ENCODE data around the gene HPSE2. TPM values are rescaled to one million over a fixed set of nuclear protein-coding genes. Genes with fewer than 3 reads are reported as not detected.

The HPSE2 gene
- total RNA-seq, 4 donors from 2014 or later, result 32.3 to 70.0 (median 43.6) TPM

DNA sequence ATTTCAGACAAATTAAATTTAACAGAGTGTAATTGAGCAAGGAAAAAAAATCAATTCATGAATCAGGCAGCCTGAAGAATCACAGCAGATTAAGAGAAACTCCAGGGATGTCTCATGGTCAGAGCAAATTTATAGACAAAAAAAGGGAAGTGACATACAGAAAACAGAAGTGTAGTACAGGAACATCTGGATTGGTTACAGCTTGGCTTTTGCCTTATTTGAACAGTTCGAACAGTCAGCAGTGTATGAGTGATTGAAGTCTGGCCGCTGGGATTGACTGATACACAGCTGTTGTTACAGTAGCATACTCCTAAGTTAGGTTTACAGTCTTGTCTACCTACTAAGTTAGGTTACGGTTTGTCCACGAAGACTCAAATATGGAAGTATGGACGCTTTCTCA, 255.3 kb downstream of the HPSE2 start:
- peak overlapping the region in 3 of 4 donors; percentile 6 to 56 (median 49) for H3K27ac ChIP-seq (replicated peaks in 1 of 4)
- no peak for DNase-seq (ENCODE audit: extremely low spot score)
- intact Hi-C loops (cut with DNase I), result no loop called here
- peaks cover 0 to 3% (median 0%) of the 10 kb centered on the region in 4 donors for H3K9me3 ChIP-seq
- 62% methylated on average over 5 of the region's 5 CpGs for WGBS
- no peak overlapping the region for H3K4me3 ChIP-seq
- TF ChIP-seq, protein P1, sequence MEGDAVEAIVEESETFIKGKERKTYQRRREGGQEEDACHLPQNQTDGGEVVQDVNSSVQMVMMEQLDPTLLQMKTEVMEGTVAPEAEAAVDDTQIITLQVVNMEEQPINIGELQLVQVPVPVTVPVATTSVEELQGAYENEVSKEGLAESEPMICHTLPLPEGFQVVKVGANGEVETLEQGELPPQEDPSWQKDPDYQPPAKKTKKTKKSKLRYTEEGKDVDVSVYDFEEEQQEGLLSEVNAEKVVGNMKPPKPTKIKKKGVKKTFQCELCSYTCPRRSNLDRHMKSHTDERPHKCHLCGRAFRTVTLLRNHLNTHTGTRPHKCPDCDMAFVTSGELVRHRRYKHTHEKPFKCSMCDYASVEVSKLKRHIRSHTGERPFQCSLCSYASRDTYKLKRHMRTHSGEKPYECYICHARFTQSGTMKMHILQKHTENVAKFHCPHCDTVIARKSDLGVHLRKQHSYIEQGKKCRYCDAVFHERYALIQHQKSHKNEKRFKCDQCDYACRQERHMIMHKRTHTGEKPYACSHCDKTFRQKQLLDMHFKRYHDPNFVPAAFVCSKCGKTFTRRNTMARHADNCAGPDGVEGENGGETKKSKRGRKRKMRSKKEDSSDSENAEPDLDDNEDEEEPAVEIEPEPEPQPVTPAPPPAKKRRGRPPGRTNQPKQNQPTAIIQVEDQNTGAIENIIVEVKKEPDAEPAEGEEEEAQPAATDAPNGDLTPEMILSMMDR (IDR thresholded peaks at IDR 0.05), result no peak
- no peak for TF ChIP-seq POLR2AphosphoS5 (IDR thresholded peaks at IDR 0.05)
- no peak for TF ChIP-seq EP300 (IDR thresholded peaks at IDR 0.05)
- no peak for TF ChIP-seq POLR2A (IDR thresholded peaks at IDR 0.05; ENCODE audit: low read depth)
- peaks cover 0 to 22% (median 15%) of the 10 kb centered on the region in 4 donors for H3K4me1 ChIP-seq
- no peaks in the 10 kb centered on the region for H3K27me3 ChIP-seq
- H3K36me3 ChIP-seq, result no peaks in the 10 kb centered on the region

DNA sequence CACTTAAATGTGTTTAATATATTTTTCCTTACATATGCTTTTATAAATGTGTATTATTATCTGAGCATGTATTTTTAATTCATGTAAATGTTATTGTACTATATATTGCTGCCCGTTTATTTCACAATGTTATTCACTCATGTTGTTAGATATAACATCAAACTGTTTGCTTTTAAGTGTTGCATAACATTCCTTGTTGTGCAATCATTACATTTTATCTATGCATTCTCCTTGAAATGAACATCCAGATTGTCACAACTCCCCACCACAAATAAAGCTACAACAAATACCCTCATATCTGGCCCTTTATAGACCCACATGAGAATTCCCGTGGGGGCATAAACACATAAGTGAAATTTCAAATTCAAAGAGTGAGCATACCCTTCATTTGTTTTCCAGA, 264.2 kb downstream of the HPSE2 start:
- Histone ChIP-seq H3K27me3 (no peaks in the 10 kb centered on the region), H3K4me1 (peaks cover 0 to 16% (median 8%) of the 10 kb centered on the region in 4 donors), H3K36me3 (no peaks in the 10 kb centered on the region), H3K27ac (replicated peaks in 1 of 4) (no peak overlapping the region), H3K9me3 (no peaks in the 10 kb centered on the region), H3K4me3 (no peak overlapping the region)
- no peak for TF ChIP-seq EP300 (IDR thresholded peaks at IDR 0.05)
- TF ChIP-seq POLR2A (IDR thresholded peaks at IDR 0.05; ENCODE audit: low read depth), result no peak
- TF ChIP-seq POLR2AphosphoS5 (IDR thresholded peaks at IDR 0.05), result no peak
- TF ChIP-seq, protein P1 (IDR thresholded peaks at IDR 0.05), result no peak
- 84% methylated on average over 2 of the region's 2 CpGs for WGBS
- no peak for DNase-seq (ENCODE audit: extremely low spot score)
- intact Hi-C loops (cut with DNase I), result no loop called here

DNA sequence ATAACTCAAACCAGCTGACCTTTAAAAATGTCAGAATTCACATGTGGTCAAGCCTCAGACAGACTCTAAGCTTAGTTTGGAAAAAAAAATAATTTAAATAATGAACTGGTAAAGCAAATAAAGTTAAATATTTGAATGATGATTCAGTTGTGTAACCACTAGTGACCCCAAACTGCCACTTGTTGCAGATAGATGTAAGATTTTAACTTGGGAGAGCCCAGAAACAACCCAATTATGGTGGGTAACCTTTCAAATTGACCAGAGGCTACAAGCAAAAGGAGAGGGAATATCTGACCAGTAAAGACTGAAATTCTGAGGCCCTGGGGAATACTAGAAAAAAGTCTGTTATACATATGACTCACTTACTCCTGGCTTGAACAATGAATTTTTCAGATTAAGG, 268.1 kb downstream of the HPSE2 start:
- Histone ChIP-seq H3K36me3 (no peaks in the 10 kb centered on the region), H3K4me1 (peaks cover 0 to 22% (median 8%) of the 10 kb centered on the region in 4 donors), H3K27me3 (no peaks in the 10 kb centered on the region), H3K27ac (replicated peaks in 1 of 4) (peak overlapping the region; percentile 21 to 53 (median 41)), H3K9me3 (no peaks in the 10 kb centered on the region), H3K4me3 (no peak overlapping the region)
- intact Hi-C loops (cut with DNase I), result no loop called here
- no peak for DNase-seq (ENCODE audit: extremely low spot score)
- no peak for TF ChIP-seq POLR2AphosphoS5 (IDR thresholded peaks at IDR 0.05)
- no peak for TF ChIP-seq POLR2A (IDR thresholded peaks at IDR 0.05; ENCODE audit: low read depth)
- TF ChIP-seq EP300 (IDR thresholded peaks at IDR 0.05), result no peak
- TF ChIP-seq, protein P1 (IDR thresholded peaks at IDR 0.05), result no peak

DNA sequence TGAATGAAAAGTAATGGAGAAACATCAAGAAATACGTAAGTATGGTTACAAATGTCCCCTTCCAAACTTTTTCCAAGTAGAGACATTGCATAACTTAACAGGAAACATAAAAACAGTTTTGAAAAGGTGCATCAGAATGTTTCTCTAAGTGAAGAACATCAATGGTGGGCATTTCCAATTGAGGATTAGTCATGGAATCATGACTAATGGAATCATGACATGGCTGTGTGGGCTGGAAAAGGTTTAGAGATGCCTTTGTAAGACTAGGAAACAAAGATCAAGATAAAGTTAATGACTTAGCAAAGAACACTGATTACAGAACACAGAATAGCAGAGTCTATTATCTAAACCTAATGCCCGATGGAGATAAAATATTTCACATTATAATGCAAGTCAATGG, 272.0 kb downstream of the HPSE2 start:
- Histone ChIP-seq H3K36me3 (no peaks in the 10 kb centered on the region), H3K27me3 (no peaks in the 10 kb centered on the region), H3K4me1 (peaks cover 0 to 37% (median 21%) of the 10 kb centered on the region in 4 donors), H3K27ac (replicated peaks in 1 of 4) (no peak overlapping the region), H3K4me3 (no peak overlapping the region), H3K9me3 (no peaks in the 10 kb centered on the region)
- WGBS, result 55% methylated on average over 2 of the region's 2 CpGs
- intact Hi-C loops (cut with DNase I), result no loop called here
- TF ChIP-seq POLR2A (IDR thresholded peaks at IDR 0.05; ENCODE audit: low read depth) (no peak), EP300 (IDR thresholded peaks at IDR 0.05) (no peak), POLR2AphosphoS5 (IDR thresholded peaks at IDR 0.05) (no peak)
- TF ChIP-seq, protein P1 (IDR thresholded peaks at IDR 0.05), result no peak
- DNase-seq (ENCODE audit: extremely low spot score), result no peak

DNA sequence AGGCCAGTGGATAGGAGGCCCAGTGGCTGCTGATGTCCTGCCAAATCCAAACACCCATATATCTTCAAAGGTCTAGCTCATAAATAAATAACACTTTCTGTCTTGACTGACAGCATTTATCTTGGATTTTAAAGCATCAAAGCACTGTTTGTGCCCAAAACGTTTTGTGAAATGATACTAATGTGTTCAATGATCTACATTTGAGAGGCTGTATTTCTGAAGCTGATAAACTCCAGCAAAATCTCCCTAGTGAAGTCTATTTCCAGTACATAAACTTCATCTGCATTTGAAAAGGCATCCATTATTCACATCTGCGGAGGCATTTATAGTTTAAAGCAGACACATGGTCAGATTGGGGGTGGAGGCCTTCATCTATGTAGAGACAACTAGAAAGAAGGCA, 276.3 kb downstream of the HPSE2 start:
- Histone ChIP-seq H3K4me3 (no peak overlapping the region), H3K27ac (replicated peaks in 1 of 4) (peak overlapping the region; percentile 68 to 77 (median 72)), H3K9me3 (no peaks in the 10 kb centered on the region), H3K36me3 (no peaks in the 10 kb centered on the region), H3K4me1 (peaks cover 0 to 46% (median 40%) of the 10 kb centered on the region in 4 donors), H3K27me3 (no peaks in the 10 kb centered on the region)
- TF ChIP-seq EP300 (IDR thresholded peaks at IDR 0.05) (no peak), POLR2AphosphoS5 (IDR thresholded peaks at IDR 0.05) (no peak), POLR2A (IDR thresholded peaks at IDR 0.05; ENCODE audit: low read depth) (no peak)
- TF ChIP-seq, protein P1 (IDR thresholded peaks at IDR 0.05), result no peak
- DNase-seq (ENCODE audit: extremely low spot score), result no peak
- intact Hi-C loops (cut with DNase I), result no loop called here
- WGBS, result 18% methylated on average over 2 of the region's 2 CpGs

Measured in esophagus muscularis mucosa (tissue), 4 donors.